ENCODE measurements around the gene PIK3R3. TPM values are rescaled to one million over a fixed set of nuclear protein-coding genes. Genes with fewer than 3 reads are reported as not detected.
"Not testable (repeated sequence)": the region's sequence is repeated elsewhere in the genome, so short reads cannot be mapped to it uniquely, and the experiment has no call there.

PIK3R3 gene
- total RNA-seq, 1 experiment from 2014 or later: 9.0 TPM

DNA sequence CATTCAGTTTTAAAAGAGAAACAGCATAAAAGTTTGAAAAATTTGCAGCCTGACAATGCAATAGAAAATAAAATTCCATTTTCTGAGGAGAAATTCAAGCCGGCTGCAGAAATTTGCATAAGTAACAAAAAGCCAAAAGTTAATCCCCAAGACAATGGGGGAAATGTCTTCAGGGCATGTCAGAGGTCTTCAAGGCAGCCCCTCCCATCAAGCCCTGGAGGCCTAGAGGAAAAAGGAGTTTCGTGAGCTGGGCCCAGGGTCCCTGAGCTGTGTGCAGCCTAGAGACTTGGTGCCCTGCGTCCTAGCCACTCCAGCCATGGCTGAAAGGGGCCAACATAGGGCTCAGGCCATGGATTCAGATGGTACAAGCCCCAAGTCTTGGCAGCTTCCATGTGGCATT, 74.6 kb downstream of the PIK3R3 start (continued):
- TF ChIP-seq, protein P1, sequence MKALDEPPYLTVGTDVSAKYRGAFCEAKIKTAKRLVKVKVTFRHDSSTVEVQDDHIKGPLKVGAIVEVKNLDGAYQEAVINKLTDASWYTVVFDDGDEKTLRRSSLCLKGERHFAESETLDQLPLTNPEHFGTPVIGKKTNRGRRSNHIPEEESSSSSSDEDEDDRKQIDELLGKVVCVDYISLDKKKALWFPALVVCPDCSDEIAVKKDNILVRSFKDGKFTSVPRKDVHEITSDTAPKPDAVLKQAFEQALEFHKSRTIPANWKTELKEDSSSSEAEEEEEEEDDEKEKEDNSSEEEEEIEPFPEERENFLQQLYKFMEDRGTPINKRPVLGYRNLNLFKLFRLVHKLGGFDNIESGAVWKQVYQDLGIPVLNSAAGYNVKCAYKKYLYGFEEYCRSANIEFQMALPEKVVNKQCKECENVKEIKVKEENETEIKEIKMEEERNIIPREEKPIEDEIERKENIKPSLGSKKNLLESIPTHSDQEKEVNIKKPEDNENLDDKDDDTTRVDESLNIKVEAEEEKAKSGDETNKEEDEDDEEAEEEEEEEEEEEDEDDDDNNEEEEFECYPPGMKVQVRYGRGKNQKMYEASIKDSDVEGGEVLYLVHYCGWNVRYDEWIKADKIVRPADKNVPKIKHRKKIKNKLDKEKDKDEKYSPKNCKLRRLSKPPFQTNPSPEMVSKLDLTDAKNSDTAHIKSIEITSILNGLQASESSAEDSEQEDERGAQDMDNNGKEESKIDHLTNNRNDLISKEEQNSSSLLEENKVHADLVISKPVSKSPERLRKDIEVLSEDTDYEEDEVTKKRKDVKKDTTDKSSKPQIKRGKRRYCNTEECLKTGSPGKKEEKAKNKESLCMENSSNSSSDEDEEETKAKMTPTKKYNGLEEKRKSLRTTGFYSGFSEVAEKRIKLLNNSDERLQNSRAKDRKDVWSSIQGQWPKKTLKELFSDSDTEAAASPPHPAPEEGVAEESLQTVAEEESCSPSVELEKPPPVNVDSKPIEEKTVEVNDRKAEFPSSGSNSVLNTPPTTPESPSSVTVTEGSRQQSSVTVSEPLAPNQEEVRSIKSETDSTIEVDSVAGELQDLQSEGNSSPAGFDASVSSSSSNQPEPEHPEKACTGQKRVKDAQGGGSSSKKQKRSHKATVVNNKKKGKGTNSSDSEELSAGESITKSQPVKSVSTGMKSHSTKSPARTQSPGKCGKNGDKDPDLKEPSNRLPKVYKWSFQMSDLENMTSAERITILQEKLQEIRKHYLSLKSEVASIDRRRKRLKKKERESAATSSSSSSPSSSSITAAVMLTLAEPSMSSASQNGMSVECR (CRISPR knock-in tag; IDR thresholded peaks at IDR 0.05; ENCODE audit: borderline replicate concordance): no peak
- TF ChIP-seq HMGA2 (CRISPR knock-in tag; IDR thresholded peaks at IDR 0.05): no peak
- TF ChIP-seq RORB (CRISPR knock-in tag; IDR thresholded peaks at IDR 0.05): no peak
- TF ChIP-seq ATF1 (CRISPR knock-in tag; IDR thresholded peaks at IDR 0.05): no peak

DNA sequence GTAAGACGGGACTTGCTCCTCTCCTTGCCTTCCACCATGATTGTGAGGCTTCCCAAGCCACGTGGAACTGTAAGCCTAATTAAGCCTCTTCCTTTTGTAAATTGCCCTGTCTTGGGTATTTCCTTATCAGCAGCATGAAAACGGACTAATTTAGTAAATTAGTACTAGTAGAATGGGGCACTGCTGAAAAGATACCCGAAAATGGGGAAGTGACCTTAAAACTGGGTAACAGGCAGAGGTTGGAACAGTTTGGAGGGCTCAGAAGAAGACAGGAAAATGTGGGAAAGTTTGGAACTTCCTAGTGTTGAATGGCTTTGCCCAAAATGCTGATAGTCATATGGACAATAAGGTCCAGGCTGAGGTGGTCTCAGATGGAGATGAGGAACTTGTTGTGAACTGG, 75.2 kb downstream of the PIK3R3 start:
- H3K27ac Mint-ChIP-seq; CTCF ChIA-PET; H3K4me1 Mint-ChIP-seq; H3K4me3 Mint-ChIP-seq; DNase-seq (ENCODE audit: low spot score); H3K27me3 Mint-ChIP-seq (ENCODE audit: low read depth); POLR2A ChIA-PET; ATAC-seq: not testable (repeated sequence)
- peaks cover 18% of the 10 kb centered on the region for H3K9me3 Mint-ChIP-seq
- peaks cover 31% of the 10 kb centered on the region for H3K36me3 Mint-ChIP-seq

DNA sequence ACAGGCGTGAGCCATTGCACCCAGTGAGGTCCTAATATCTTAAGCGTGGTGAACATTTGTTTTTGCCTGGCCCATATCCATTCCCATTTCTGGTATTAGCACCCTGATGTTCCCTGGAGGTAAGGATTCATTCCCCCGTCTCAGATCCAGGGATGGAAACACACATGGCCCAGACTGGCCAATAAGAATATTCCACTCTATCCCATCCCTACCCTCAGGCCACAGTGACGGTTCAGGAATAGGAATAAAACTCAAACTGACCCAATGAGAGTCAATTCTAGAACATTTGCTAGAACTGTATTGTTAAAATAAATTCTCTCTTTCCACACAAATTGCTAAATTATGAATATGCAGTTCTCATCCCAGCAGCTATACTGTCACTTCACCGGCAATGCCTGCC, 76.1 kb downstream of the PIK3R3 start:
- ATAC-seq: no peak
- Mint-ChIP-seq H3K27me3 (ENCODE audit: low read depth) (no peaks in the 10 kb centered on the region; the same call in 1 of the 2 replicates), H3K4me1 (peaks cover 3% of the 10 kb centered on the region; the same call in 1 of the 2 replicates), H3K36me3 (peaks cover 31% of the 10 kb centered on the region), H3K9me3 (peaks cover 18% of the 10 kb centered on the region), H3K27ac (no peak overlapping the region), H3K4me3 (no peak overlapping the region)
- TF ChIP-seq CREM (CRISPR knock-in tag; IDR thresholded peaks at IDR 0.05) (no peak), ZNF317 (CRISPR knock-in tag; IDR thresholded peaks at IDR 0.05; ENCODE audit: borderline replicate concordance, low read depth) (no peak), GRHL2 (CRISPR knock-in tag; IDR thresholded peaks at IDR 0.05; ENCODE audit: insufficient replicate concordance, severe bottlenecking) (no peak), FOXP1 (CRISPR knock-in tag; IDR thresholded peaks at IDR 0.05; ENCODE audit: borderline replicate concordance) (no peak), SP1 (CRISPR knock-in tag; conservative IDR thresholded peaks at IDR 0.05) (no peak), NFYB (CRISPR knock-in tag; conservative IDR thresholded peaks at IDR 0.05; ENCODE audit: low read depth) (no peak), EMX1 (CRISPR knock-in tag; IDR thresholded peaks at IDR 0.05) (no peak), ESRRA (CRISPR knock-in tag; IDR thresholded peaks at IDR 0.05; ENCODE audit: borderline replicate concordance) (no peak), GABPB1 (CRISPR knock-in tag; IDR thresholded peaks at IDR 0.05) (no peak), ZNF232 (CRISPR knock-in tag; IDR thresholded peaks at IDR 0.05) (no peak), HMGA2 (CRISPR knock-in tag; IDR thresholded peaks at IDR 0.05) (no peak), MXD4 (CRISPR knock-in tag; IDR thresholded peaks at IDR 0.05; ENCODE audit: borderline replicate concordance) (no peak), CBFB (CRISPR knock-in tag; IDR thresholded peaks at IDR 0.05; ENCODE audit: low read depth) (no peak), TEAD1 (CRISPR knock-in tag; IDR thresholded peaks at IDR 0.05) (no peak), NR1H2 (CRISPR knock-in tag; IDR thresholded peaks at IDR 0.05) (no peak), CREB1 (CRISPR knock-in tag; IDR thresholded peaks at IDR 0.05) (no peak)
- TF ChIP-seq, protein P2, sequence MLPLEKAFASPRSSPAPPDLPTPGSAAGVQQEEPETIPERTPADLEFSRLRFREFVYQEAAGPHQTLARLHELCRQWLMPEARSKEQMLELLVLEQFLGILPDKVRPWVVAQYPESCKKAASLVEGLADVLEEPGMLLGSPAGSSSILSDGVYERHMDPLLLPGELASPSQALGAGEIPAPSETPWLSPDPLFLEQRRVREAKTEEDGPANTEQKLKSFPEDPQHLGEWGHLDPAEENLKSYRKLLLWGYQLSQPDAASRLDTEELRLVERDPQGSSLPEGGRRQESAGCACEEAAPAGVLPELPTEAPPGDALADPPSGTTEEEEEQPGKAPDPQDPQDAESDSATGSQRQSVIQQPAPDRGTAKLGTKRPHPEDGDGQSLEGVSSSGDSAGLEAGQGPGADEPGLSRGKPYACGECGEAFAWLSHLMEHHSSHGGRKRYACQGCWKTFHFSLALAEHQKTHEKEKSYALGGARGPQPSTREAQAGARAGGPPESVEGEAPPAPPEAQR (CRISPR knock-in tag; IDR thresholded peaks at IDR 0.05): no peak
- TF ChIP-seq, protein P3, sequence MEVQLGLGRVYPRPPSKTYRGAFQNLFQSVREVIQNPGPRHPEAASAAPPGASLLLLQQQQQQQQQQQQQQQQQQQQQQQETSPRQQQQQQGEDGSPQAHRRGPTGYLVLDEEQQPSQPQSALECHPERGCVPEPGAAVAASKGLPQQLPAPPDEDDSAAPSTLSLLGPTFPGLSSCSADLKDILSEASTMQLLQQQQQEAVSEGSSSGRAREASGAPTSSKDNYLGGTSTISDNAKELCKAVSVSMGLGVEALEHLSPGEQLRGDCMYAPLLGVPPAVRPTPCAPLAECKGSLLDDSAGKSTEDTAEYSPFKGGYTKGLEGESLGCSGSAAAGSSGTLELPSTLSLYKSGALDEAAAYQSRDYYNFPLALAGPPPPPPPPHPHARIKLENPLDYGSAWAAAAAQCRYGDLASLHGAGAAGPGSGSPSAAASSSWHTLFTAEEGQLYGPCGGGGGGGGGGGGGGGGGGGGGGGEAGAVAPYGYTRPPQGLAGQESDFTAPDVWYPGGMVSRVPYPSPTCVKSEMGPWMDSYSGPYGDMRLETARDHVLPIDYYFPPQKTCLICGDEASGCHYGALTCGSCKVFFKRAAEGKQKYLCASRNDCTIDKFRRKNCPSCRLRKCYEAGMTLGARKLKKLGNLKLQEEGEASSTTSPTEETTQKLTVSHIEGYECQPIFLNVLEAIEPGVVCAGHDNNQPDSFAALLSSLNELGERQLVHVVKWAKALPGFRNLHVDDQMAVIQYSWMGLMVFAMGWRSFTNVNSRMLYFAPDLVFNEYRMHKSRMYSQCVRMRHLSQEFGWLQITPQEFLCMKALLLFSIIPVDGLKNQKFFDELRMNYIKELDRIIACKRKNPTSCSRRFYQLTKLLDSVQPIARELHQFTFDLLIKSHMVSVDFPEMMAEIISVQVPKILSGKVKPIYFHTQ (CRISPR knock-in tag; IDR thresholded peaks at IDR 0.05): no peak
- TF ChIP-seq, protein P4, sequence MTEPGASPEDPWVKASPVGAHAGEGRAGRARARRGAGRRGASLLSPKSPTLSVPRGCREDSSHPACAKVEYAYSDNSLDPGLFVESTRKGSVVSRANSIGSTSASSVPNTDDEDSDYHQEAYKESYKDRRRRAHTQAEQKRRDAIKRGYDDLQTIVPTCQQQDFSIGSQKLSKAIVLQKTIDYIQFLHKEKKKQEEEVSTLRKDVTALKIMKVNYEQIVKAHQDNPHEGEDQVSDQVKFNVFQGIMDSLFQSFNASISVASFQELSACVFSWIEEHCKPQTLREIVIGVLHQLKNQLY (CRISPR knock-in tag; IDR thresholded peaks at IDR 0.05): no peak
- TF ChIP-seq, protein P5, sequence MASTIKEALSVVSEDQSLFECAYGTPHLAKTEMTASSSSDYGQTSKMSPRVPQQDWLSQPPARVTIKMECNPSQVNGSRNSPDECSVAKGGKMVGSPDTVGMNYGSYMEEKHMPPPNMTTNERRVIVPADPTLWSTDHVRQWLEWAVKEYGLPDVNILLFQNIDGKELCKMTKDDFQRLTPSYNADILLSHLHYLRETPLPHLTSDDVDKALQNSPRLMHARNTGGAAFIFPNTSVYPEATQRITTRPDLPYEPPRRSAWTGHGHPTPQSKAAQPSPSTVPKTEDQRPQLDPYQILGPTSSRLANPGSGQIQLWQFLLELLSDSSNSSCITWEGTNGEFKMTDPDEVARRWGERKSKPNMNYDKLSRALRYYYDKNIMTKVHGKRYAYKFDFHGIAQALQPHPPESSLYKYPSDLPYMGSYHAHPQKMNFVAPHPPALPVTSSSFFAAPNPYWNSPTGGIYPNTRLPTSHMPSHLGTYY (CRISPR knock-in tag; IDR thresholded peaks at IDR 0.05): no peak
- CTCF ChIA-PET: no interaction called here
- no peak for DNase-seq (ENCODE audit: low spot score)
- POLR2A ChIA-PET: interaction anchor here (0.5 kb wide), 1 partner anchor 52 kb away, joined by 3 read pairs; no protein-coding TSS in a partner anchor

Data from WTC11 (cell line).